ENCODE data around the gene AMN1.
"Not testable (repeated sequence)": the region's sequence is repeated elsewhere in the genome, so short reads cannot be mapped to it uniquely, and the experiment has no call there.

Gene AMN1

GRCh38 chr12:31728917-31729640 lies at the start of gene AMN1:
TSS of gene AMN1 (minus strand) at chr12:31729021. CDS start at chr12:31729008, 13 bp downstream.
- peak within 1 kb of the TSS; percentile 64 for H3K4me3 ChIP-seq (ENCODE audit: low read depth, low read length)
- DNase-seq (ENCODE audit: low read depth), result peak; percentile 99

DNA sequence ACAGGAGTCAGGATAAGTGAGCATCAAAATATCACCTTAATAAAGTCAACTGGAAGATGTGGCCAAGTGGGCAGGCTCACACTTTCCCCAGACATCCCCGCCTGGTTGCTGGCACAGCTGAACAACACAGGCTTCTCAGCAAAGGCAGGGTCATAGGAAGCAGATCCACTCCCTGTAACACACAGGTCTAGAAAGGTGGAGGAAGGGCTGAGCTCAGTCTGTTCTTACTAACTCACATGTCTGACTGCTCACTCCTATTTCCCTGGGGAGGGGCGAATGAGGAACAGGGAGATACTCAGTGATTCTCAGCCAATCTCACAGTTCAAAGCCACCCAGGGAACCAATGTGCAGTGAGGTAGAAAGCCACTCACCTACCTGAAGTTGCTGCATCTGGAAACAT lies 45.0 kb upstream of the AMN1 start:
- H3K4me3 ChIP-seq (ENCODE audit: low read depth, low read length), result no peak overlapping the region
- DNase-seq (ENCODE audit: low read depth), result no peak

- no peak for DNase-seq (ENCODE audit: low read depth)
These were observed 44.5 kb upstream of the AMN1 start for GRCh38 chr12:31773223-31773750.

GRCh38 chr12:31772685-31773222 lies 43.9 kb upstream of the AMN1 start:
- no peak for DNase-seq (ENCODE audit: low read depth)
- no peak overlapping the region for H3K4me3 ChIP-seq (ENCODE audit: low read depth, low read length)

More at GRCh38 chr12:31773223-31773750, 44.5 kb upstream of the AMN1 start:
- no peak overlapping the region for H3K4me3 ChIP-seq (ENCODE audit: low read depth, low read length)

- H3K4me3 ChIP-seq (ENCODE audit: low read depth, low read length), result no peak overlapping the region
- DNase-seq (ENCODE audit: low read depth), result no peak
These were observed 43.4 kb upstream of the AMN1 start for GRCh38 chr12:31772186-31772585.

DNA sequence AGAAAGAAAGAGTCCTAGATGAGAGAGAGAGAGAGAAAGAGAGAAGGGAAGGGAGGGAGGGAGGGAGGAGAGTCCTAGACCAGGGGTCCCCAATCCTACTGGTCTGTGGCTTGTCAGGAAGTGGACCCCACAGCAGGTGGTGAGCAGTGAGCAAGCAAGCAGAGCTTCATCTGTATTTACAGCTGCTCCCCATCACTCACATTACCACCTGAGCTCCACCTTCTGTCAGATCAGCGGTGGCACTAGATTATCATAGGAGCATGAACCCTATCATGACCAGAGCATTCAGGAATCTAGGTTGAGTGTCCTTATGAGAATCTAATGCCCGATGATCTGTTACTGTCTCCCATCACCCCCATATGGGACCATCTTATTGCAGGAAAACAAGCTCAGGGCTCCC lies 39.2 kb upstream of the AMN1 start:
- DNase-seq (ENCODE audit: low read depth), result no peak
- H3K4me3 ChIP-seq (ENCODE audit: low read depth, low read length), result no peak overlapping the region

DNA sequence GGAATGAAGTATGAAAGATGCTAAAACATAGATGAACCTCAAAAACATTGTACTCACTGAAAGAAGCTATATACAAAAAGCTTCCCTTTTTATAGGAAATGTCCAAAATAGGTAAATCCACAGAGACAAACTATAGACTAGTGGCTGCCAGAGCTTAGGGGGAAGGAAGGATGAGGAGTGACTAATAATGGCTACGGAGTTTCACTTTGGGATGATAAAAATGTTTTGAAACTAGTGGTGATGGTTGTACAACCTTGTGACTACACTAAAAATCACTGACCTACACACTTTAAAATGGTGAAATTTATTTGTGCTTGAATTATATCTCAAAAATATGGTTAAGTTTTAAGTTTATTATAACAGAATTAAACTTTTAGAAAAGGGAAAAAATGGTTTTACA lies 37.1 kb upstream of the AMN1 start:
- no peak for DNase-seq (ENCODE audit: low read depth)
- H3K4me3 ChIP-seq (ENCODE audit: low read depth, low read length), result no peak overlapping the region

DNA sequence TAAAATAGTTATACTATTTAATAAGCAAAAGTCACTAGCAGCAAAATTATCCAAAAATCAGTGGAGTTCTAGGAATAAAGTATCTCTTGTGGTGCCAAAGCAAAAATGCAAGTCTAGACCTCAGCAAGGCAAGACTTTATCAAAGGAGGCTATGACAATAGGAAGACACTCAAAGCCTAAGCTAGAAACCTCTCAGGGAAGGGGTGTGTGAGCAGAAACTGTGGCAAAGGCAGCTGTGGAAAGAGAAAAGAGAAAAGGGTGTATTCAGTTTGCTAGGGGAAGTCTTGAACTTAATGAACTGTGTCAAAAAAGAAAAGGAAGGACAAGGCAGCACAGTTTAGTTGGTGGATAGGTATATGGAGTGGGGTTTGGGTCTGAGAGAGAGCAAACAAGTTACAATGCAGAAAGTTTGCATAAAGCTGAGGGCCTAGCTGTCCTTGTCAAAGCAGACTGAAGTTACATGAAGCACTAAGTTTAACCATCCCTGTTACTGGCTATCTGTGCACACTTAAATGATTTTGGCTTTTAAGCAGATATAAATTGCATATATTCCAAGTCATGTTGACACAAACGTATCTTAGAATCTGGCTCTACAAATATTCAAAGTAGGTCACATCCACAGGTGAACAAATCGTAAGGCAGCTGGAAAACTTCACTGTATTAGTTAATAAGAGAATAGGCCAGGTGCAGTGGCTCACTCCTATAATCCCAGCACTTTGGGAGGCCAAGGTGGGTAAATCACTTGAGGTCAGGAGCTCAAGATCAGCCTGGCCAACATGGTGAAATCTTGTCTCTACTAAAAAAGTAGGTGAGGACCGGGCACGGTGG lies 31.0 kb upstream of the AMN1 start:
- no peak for DNase-seq (ENCODE audit: low read depth)
- H3K4me3 ChIP-seq (ENCODE audit: low read depth, low read length), result no peak overlapping the region

- not testable (repeated sequence) for DNase-seq (ENCODE audit: low read depth); H3K4me3 ChIP-seq (ENCODE audit: low read depth, low read length)
These were observed 29.5 kb upstream of the AMN1 start for GRCh38 chr12:31758297-31758696.

- no peak for DNase-seq (ENCODE audit: low read depth)
- no peak overlapping the region for H3K4me3 ChIP-seq (ENCODE audit: low read depth, low read length)
These were observed 28.2 kb upstream of the AMN1 start for GRCh38 chr12:31756977-31757420.

- no peak overlapping the region for H3K4me3 ChIP-seq (ENCODE audit: low read depth, low read length)
- DNase-seq (ENCODE audit: low read depth), result no peak
These were observed 23.6 kb upstream of the AMN1 start for GRCh38 chr12:31752450-31752849.

DNA sequence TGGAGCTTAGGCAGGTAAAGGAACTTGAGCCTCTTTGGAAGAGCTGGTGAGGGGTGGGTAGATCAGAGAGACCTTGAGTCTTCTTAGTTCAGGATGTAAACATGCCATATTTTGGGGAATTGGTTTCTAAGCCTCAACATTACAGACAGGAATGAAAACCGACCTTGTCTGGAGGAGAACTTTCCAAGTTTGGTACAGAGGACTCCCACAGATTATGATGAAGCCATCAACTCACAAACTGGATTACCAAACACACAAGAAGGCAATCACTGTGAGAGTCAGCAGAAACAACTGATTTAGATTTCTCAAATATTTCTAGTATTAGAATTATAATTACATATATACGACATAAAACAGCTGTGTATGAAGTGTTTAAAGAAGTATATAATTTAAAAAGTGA lies 22.3 kb upstream of the AMN1 start:
- DNase-seq (ENCODE audit: low read depth), result no peak
- no peak overlapping the region for H3K4me3 ChIP-seq (ENCODE audit: low read depth, low read length)

DNA sequence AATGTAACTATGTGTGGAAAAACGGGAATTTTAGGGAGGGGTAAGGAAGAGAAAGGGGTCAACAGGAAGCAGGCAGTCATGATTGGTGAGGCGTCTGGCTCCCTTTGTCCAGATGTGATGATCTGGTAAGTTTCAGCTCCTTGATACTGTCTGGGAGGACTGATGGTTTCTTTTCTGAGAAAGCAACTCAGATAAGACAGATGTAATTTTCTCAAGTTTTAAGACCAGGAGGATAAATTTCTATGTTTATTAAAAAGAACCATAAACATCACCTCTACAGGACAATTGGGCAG lies 21.9 kb upstream of the AMN1 start:
- no peak overlapping the region for H3K4me3 ChIP-seq (ENCODE audit: low read depth, low read length)
- DNase-seq (ENCODE audit: low read depth), result no peak

DNA sequence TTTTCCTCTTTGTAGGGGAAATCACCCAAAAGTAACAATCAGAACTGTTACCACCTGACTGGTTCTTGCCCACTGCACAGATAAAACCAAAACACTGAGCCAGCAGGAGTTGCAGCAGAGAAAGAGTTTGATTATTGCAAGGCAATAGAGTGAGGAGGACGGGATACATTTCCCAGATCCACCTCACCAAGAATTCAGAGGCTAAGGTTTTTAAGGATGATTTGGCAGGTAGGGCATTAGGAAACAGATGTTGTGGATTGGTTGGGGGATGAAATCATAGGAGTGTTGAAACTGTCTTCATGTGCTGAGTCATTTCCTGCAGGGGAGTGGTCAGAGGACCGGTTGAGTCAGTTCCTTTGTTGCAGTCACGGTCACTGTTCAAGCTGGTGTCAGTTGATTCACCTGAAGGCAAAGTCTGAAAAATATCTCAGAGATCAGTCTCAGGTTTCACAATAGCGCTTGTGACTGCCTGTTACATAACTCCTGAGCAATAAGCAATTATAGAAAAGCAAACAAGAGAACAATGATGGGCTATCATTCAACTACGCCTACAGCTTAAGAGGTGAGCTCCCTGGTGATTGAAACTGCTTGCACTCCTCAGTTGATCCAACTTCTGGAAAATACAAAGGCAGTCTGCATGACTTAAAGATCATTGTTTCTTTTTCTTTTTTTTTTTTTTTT lies 20.3 kb upstream of the AMN1 start:
- DNase-seq (ENCODE audit: low read depth), result peak; percentile 93
- no peak overlapping the region for H3K4me3 ChIP-seq (ENCODE audit: low read depth, low read length)

DNA sequence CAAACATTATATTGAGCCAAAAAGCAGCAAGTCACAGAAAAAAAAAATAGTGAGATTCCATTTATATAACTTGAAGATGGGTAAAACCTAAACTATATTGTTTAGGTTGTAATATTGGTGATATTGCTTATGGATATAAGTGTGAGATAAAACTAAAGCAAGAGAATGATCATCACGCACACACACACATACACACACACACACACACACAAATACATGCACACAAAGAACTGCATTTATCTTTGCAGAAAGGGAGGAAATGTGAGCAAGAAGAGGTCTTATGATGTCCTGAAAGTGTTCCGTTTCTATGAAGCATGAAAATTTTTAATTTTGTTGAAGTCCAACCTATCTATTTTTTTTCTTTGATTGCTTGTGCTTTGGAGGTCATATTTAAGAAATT lies 16.4 kb upstream of the AMN1 start:
- DNase-seq (ENCODE audit: low read depth), result no peak
- no peak overlapping the region for H3K4me3 ChIP-seq (ENCODE audit: low read depth, low read length)

DNA sequence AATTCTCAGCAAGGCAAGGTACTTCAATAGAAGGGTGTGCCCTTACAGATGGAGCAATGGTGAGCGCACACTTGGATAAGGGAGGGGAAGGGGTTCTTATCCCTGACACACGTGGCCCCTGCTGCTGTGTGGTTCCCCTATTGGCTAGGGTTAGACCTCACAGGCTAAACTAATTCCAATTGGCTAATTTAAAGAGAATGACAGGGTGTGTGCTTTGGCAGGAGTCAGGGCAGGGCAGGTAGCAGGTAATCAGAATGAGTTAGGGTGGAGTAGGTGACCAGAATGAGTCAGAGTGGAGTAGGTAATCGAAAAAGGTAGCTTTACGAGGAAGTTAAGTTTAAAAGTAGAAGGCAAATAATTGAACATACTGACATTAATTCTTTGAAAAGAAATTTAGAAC lies 15.5 kb upstream of the AMN1 start:
- DNase-seq (ENCODE audit: low read depth); H3K4me3 ChIP-seq (ENCODE audit: low read depth, low read length): not testable (repeated sequence)

GRCh38 chr12:31742891-31743290 lies 14.1 kb upstream of the AMN1 start:
- DNase-seq (ENCODE audit: low read depth), result no peak
- no peak overlapping the region for H3K4me3 ChIP-seq (ENCODE audit: low read depth, low read length)

DNA sequence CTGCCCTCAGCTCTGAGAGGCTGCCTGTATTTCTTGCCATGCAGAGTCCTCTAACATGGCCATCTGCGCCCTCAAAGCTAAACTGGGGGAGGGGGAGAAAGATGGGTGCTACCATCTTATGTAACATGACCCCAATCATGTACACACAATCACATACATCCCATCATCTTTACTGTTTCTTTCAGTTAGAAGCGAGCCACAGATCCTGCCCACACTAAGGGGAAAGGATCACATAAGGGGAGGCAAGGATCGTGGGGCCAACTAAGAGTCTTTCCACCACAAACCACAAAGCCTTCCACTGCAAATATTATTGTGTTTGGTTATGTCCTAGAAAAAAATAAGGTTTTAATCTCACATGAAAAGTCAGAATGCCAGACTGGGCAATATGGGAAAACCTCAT lies 11.8 kb upstream of the AMN1 start:
- no peak for DNase-seq (ENCODE audit: low read depth)
- H3K4me3 ChIP-seq (ENCODE audit: low read depth, low read length), result no peak overlapping the region

DNA sequence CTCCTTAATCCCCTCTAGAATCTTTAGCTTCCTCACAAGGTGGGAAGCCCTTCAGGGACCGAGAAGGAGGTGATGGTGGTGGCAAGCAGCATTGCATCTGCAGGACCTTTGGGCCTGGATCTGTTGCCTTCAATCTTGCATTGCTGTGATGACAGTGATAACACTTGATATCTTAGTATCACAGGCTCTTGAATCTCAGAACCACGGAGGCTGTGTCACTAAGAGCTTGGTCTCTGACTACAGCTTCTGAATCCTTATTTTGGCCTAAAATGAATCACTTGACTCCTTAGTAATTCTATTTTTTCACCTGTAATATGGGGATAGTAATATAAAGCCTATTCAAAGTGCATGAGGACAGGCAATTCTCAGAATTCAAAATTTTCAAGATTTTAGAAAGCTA lies 8.9 kb upstream of the AMN1 start:
- H3K4me3 ChIP-seq (ENCODE audit: low read depth, low read length), result no peak overlapping the region
- no peak for DNase-seq (ENCODE audit: low read depth)

DNA sequence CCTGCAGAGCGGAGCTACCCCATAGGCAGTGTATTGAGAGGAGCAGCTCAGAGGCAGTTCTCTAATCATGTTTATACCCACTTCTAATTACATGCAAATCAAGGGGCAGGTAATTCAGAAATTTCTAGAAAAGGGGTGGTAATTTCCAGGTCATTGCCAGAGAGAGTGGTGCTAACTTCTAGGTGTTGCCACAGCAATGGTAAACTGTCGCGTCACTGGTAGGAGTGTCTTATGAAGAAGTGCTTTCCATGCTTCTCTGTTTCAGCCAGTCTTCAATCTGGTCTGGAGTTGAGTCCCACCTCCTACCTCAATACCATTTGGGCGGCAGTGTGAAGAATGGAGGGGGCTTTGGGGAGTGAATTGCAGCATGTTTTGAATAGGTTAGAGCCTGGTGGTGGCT lies 8.5 kb upstream of the AMN1 start:
- DNase-seq (ENCODE audit: low read depth), result no peak
- H3K4me3 ChIP-seq (ENCODE audit: low read depth, low read length), result no peak overlapping the region
